ENCODE data around the gene MSX1. TPM values are rescaled to one million over a fixed set of nuclear protein-coding genes. Genes with fewer than 3 reads are reported as not detected.

The MSX1 gene
- total RNA-seq, 1 donor from 2014 or later, result 2.2 TPM

- peaks cover 46% of the 10 kb centered on the region for H3K27me3 Mint-ChIP-seq (ENCODE audit: low read depth)
- peaks cover 2% of the 10 kb centered on the region for H3K36me3 Mint-ChIP-seq (ENCODE audit: low read depth)
- peak; percentile 61 for DNase-seq (ENCODE audit: low read depth, low spot score)
- H3K27ac Mint-ChIP-seq (ENCODE audit: unreplicated experiment), result no peak overlapping the region
- H3K9me3 Mint-ChIP-seq, result no peaks in the 10 kb centered on the region
- TF ChIP-seq CTCF (conservative IDR thresholded peaks at IDR 0.05), result peak; percentile 46
- peaks cover 31% of the 10 kb centered on the region for H3K4me1 Mint-ChIP-seq
- H3K4me3 Mint-ChIP-seq, result no peak overlapping the region
These were observed 8.0 kb downstream of the MSX1 start for GRCh38 chr4:4867375-4868039.

- Mint-ChIP-seq H3K4me3 (peak overlapping the region; percentile 42), H3K27me3 (ENCODE audit: low read depth) (peaks cover 39% of the 10 kb centered on the region), H3K4me1 (peaks cover 31% of the 10 kb centered on the region), H3K27ac (ENCODE audit: unreplicated experiment) (no peak overlapping the region), H3K9me3 (no peaks in the 10 kb centered on the region), H3K36me3 (ENCODE audit: low read depth) (peaks cover 2% of the 10 kb centered on the region)
- DNase-seq (ENCODE audit: low read depth, low spot score), result no peak
- TF ChIP-seq CTCF (conservative IDR thresholded peaks at IDR 0.05), result no peak
These were observed 8.7 kb downstream of the MSX1 start for GRCh38 chr4:4868040-4868757.

GRCh38 chr4:4868758-4869723, 9.6 kb downstream of the MSX1 start:
- DNase-seq (ENCODE audit: low read depth, low spot score), result no peak
- Mint-ChIP-seq H3K9me3 (no peaks in the 10 kb centered on the region), H3K27ac (ENCODE audit: unreplicated experiment) (no peak overlapping the region), H3K36me3 (ENCODE audit: low read depth) (peaks cover 2% of the 10 kb centered on the region), H3K4me1 (peaks cover 31% of the 10 kb centered on the region), H3K4me3 (peak overlapping the region; percentile 42), H3K27me3 (ENCODE audit: low read depth) (peaks cover 30% of the 10 kb centered on the region)
- no peak for TF ChIP-seq CTCF (conservative IDR thresholded peaks at IDR 0.05)

GRCh38 chr4:4869731-4870571, 10.5 kb downstream of the MSX1 start:
- TF ChIP-seq CTCF (conservative IDR thresholded peaks at IDR 0.05), result no peak
- Mint-ChIP-seq H3K27ac (ENCODE audit: unreplicated experiment) (no peak overlapping the region), H3K4me1 (peaks cover 31% of the 10 kb centered on the region), H3K4me3 (no peak overlapping the region), H3K9me3 (no peaks in the 10 kb centered on the region), H3K36me3 (ENCODE audit: low read depth) (peaks cover 2% of the 10 kb centered on the region), H3K27me3 (ENCODE audit: low read depth) (peaks cover 21% of the 10 kb centered on the region)
- no peak for DNase-seq (ENCODE audit: low read depth, low spot score)
